PC-9 (cell line): ENCODE measurements around the gene PLEKHG2.

Source experiments
- CTCF ChIP-seq: fragments of 200-600 bp; sonication (generic); conservative IDR thresholded peaks from 2 replicates; pipeline ENCODE4 v1.6.1; 2017; ENCODE audit warnings: mixed run types, antibody characterized with exemption, mild to moderate bottlenecking, moderate library complexity
- EZH2 ChIP-seq: fragments of 200-600 bp; sonication (generic); IDR thresholded peaks from 2 replicates; pipeline ENCODE4 v1.8.0; 2017; ENCODE audit warnings: antibody characterized with exemption, low read depth

- TF ChIP-seq CTCF (no peak), EZH2 (no peak)
Measured at GRCh38 chr19:39435499-39436349, 23.3 kb downstream of the PLEKHG2 start, which contains the start of gene RPS16.
